Heart left ventricle (tissue), 16 donors: ENCODE results near the gene ORMDL3. TPM values are rescaled to one million over a fixed set of nuclear protein-coding genes. Genes with fewer than 3 reads are reported as not detected.
"Not testable (repeated sequence)": the region's sequence is repeated elsewhere in the genome, so short reads cannot be mapped to it uniquely, and the experiment has no call there.

Experiments
- ATAC-seq, 4 donors: fragments of 200-7000 bp; cut with Tn5 transposase; one replicate each; pipeline ENCODE4 v1.9.1; 2020 to 2022; ENCODE audit warnings: moderate library complexity in 4 of 4, mild to moderate bottlenecking in 3 of 4, moderate number of reproducible peaks in 1 of 4
- DNase-seq, 5 donors: peaks; one replicate each; pipeline ENCODE4 v3.0.0-alpha.2; 2020
- H3K27ac ChIP-seq, 12 donors: fragments of 200-600 bp; sonication (generic) in 4 of 12; one replicate each; pipeline versions ENCODE4 v1.5.0 to v1.8.0; 2016 to 2022; ENCODE audit warnings: mild to moderate bottlenecking in 2 of 12
- H3K27me3 ChIP-seq, 9 donors: fragments of 200-600 bp; sonication (generic) in 2 of 9; one replicate each; pipeline versions ENCODE4 v1.5.1 to v1.8.0; 2016 to 2022; ENCODE audit warnings: mild to moderate bottlenecking in 3 of 9
- H3K36me3 ChIP-seq, 9 donors: fragments of 200-600 bp; sonication (generic) in 2 of 9; one replicate each; pipeline versions ENCODE4 v1.5.0 to v1.8.0; 2018 to 2022; ENCODE audit warnings: mild to moderate bottlenecking in 2 of 9
- H3K4me1 ChIP-seq, 12 donors: fragments of 200-600 bp; sonication (generic) in 4 of 12; one replicate each; pipeline versions ENCODE4 v1.5.0 to v1.8.0; 2016 to 2022; ENCODE audit warnings: mild to moderate bottlenecking in 3 of 12
- H3K4me3 ChIP-seq, 12 donors: fragments of 200-600 bp; sonication (generic) in 4 of 12; one replicate each; pipeline versions ENCODE4 v1.5.0 to v1.8.0; 2017 to 2022; ENCODE audit warnings: mild to moderate bottlenecking in 9 of 12, moderate library complexity in 4 of 12
- H3K9me3 ChIP-seq, 12 donors: fragments of 200-600 bp; sonication (generic) in 4 of 12; one replicate each; pipeline versions ENCODE4 v1.5.0 to v1.8.0; 2016 to 2022; ENCODE audit warnings: mild to moderate bottlenecking in 1 of 12
- CTCF ChIP-seq, 12 donors: fragments of 200-600 bp; sonication (generic) in 4 of 12; IDR thresholded peaks; one replicate each; pipeline versions ENCODE4 v1.5.0 to v1.8.0; 2018 to 2022; ENCODE audit warnings: antibody characterized with exemption in 12 of 12, mild to moderate bottlenecking in 5 of 12
- POLR2A ChIP-seq, 2 donors: fragments of 450-650 bp; IDR thresholded peaks; one replicate each; pipeline ENCODE4 v1.6.1; 2017; ENCODE audit warnings: antibody characterized with exemption in 2 of 2, mild to moderate bottlenecking in 2 of 2, moderate library complexity in 2 of 2
- WGBS, 4 donors: extraction: QIAGEN DNeasy Blood & Tissue Kit in 2 of 4; methylation state at CpG; one replicate each; pipeline versions ENCODE4 v1.1.5 to v1.1.7; 2013 to 2018; 5-methylcytosine and 5-hydroxymethylcytosine counted together
- intact Hi-C, 10 donors: fragments of 100-400 bp; cut with DNase I; formaldehyde crosslinking; loops; one replicate each; pipeline versions ENCODE4 v1.11.1 to v1.14.2; 2022
- polyA plus RNA-seq, 2 donors: library from polyadenylated mRNA; stranded (reverse); fragments of 200-250 nt; gene quantifications; one replicate each; pipeline ENCODE4 v1.2.3, GENCODE V29; 2013
- total RNA-seq, 9 donors: library from RNA; depleted of rRNA in 2 of 9; stranded (reverse); fragments of >200 nt in 2 of 9; fragmentation: NEBNext Ultra II Directional in 3 of 9; extraction: Animal tissue kit (Norgen Biotek cat#: 25700) in 3 of 9; gene quantifications; one replicate each; pipeline versions ENCODE4 v1.1.0 to v1.2.4, GENCODE V29; 2016 to 2023
- donor health status: ischemic (EF 13 %, LVEDD 7.1; RV severe dilation, severe dysfunction).
- donor health status: healthy with polysubstance abuse.
- donor health status: DM: no; HTN: yes; CAD: no.
- donor health status: DM: no; HTN: no; CAD: no.
- donor health status: ischemic (EF 25% LVEDD 6.9; RV normal size, moderate dysfunction).
- donor health status: ischemic (EF 25% LVEDD 5.7; RV mildly dilated, moderate dysfunction).
- donor health status: healthy.
- donor health status: DM: yes; HTN: yes; CAD: no.
- donor health status: ischemic (EF 35%, LVEDD 5.7; RV mildly dilated, moderate dysfunction).
- donor health status: nonischemic (EF 11% LVEDD 7.7; RV severe dilation, severe dysfunction).
- donor health status: DM: yes; HTN: yes; CAD: no.
- donor health status: PGD.
- donor health status: ischemic (EF 29% LVEDD 5.4; RV normal size, mild dysfunction).
- donor health status: nonischemic (EF 23%, LVEDD 6.1; RV moderate dilation, normal function).

Gene ORMDL3
- total and polyA plus RNA-seq, 11 donors, result 40.0 to 111 (median 59.2) TPM

- Histone ChIP-seq H3K4me3 (no peak overlapping the region), H3K4me1 (peaks cover 0 to under 1% (median 0%) of the 10 kb centered on the region in 12 donors), H3K27ac (no peak overlapping the region), H3K9me3 (no peaks in the 10 kb centered on the region), H3K27me3 (no peaks in the 10 kb centered on the region), H3K36me3 (peaks cover 0 to 55% (median 18%) of the 10 kb centered on the region in 9 donors)
- 89 to 95% (median 91%) methylated on average over 6 of the region's 6 CpGs for WGBS, 4 donors
- no peak for TF ChIP-seq POLR2A (IDR thresholded peaks at IDR 0.05)
- no peak for TF ChIP-seq CTCF (IDR thresholded peaks at IDR 0.05)
- DNase-seq (no peak), ATAC-seq (no peak)
- intact Hi-C loops, result no loop called here
These were observed 18.5 kb downstream of the ORMDL3 start for GRCh38 chr17:39908789-39909352.

- TF ChIP-seq CTCF (IDR thresholded peaks at IDR 0.05), result no peak
- H3K27ac ChIP-seq, result no peak overlapping the region
- ATAC-seq (no peak), DNase-seq (no peak)
- 87 to 93% (median 88%) methylated on average over 3 of the region's 3 CpGs for WGBS, 4 donors
- no peaks in the 10 kb centered on the region for H3K27me3 ChIP-seq
- H3K4me1 ChIP-seq, result peaks cover 0 to 6% (median 0%) of the 10 kb centered on the region in 12 donors
- no peak overlapping the region for H3K4me3 ChIP-seq
- H3K9me3 ChIP-seq, result no peaks in the 10 kb centered on the region
- intact Hi-C loops, result no loop called here
- H3K36me3 ChIP-seq, result peaks cover 0 to 33% (median 10%) of the 10 kb centered on the region in 9 donors
These were observed 22.5 kb downstream of the ORMDL3 start for GRCh38 chr17:39904990-39905288.

- DNase-seq, result no peak
- H3K27me3 ChIP-seq, result no peaks in the 10 kb centered on the region
- TF ChIP-seq POLR2A (IDR thresholded peaks at IDR 0.05), result no peak
- TF ChIP-seq CTCF (IDR thresholded peaks at IDR 0.05), result no peak
- peaks cover 0 to 20% (median 3%) of the 10 kb centered on the region in 9 donors for H3K36me3 ChIP-seq
- intact Hi-C loops, result no loop called here
- ATAC-seq, result no peak
- no peak overlapping the region for H3K27ac ChIP-seq
- 90 to 96% (median 93%) methylated on average over 4 of the region's 4 CpGs for WGBS, 4 donors
- H3K4me3 ChIP-seq, result no peak overlapping the region
- peaks cover 0 to 6% (median 0%) of the 10 kb centered on the region in 12 donors for H3K4me1 ChIP-seq
- no peaks in the 10 kb centered on the region for H3K9me3 ChIP-seq
These were observed 24.1 kb downstream of the ORMDL3 start for GRCh38 chr17:39903158-39903884.

GRCh38 chr17:39902027-39902426 lies 25.4 kb downstream of the ORMDL3 start:
- H3K4me1 ChIP-seq, H3K27ac ChIP-seq, H3K4me3 ChIP-seq, H3K9me3 ChIP-seq, ATAC-seq, H3K27me3 ChIP-seq, DNase-seq, intact Hi-C loops: not testable (repeated sequence)
- peaks cover 0 to 13% (median 0%) of the 10 kb centered on the region in 9 donors for H3K36me3 ChIP-seq
- 92 to 94% (median 93%) methylated on average over 2 of the region's 2 CpGs for WGBS, 4 donors
